Transverse colon (tissue), 4 donors: Measurements from ENCODE around the gene MCF2L2. TPM values are rescaled to one million over a fixed set of nuclear protein-coding genes. Genes with fewer than 3 reads are reported as not detected.

Source experiments
- DNase-seq: peaks from one replicate; pipeline ENCODE4 v3.0.0-alpha.2; 2019
- H3K27ac ChIP-seq, 4 donors: fragments of 200-600 bp; sonication (generic); 2 replicates each; pipeline ENCODE4 v1.5.1; 2016 to 2018; ENCODE audit warnings: inconsistent platforms in 4 of 4
- H3K27me3 ChIP-seq: fragments of 200-600 bp; sonication (generic); 2 replicates; pipeline ENCODE4 v1.5.1; 2017; ENCODE audit warnings: inconsistent platforms
- H3K36me3 ChIP-seq, 4 donors: fragments of 200-600 bp; sonication (generic); 2 replicates each; pipeline ENCODE4 v1.5.1; 2017 to 2019; ENCODE audit warnings: inconsistent platforms in 4 of 4
- H3K4me1 ChIP-seq, 4 donors: fragments of 200-600 bp; sonication (generic); 2 replicates each; pipeline ENCODE4 v1.5.1; 2017 to 2020; ENCODE audit warnings: inconsistent platforms in 4 of 4
- H3K4me3 ChIP-seq, 4 donors: fragments of 200-600 bp; sonication (generic); 1 replicate in 1 of 4; 2 replicates in 3 of 4; pipeline versions ENCODE4 v1.5.1 to v1.6.1; 2017 to 2019; ENCODE audit warnings: inconsistent platforms in 4 of 4
- H3K9me3 ChIP-seq, 2 donors: fragments of 200-600 bp; sonication (generic); 2 replicates each; pipeline ENCODE4 v1.5.1; 2017 to 2019; ENCODE audit warnings: inconsistent platforms in 2 of 2
- EP300 ChIP-seq: sonication (generic); formaldehyde crosslinking; IDR thresholded peaks from one replicate; pipeline ENCODE4 v1.6.1; 2017; ENCODE audit warnings: antibody characterized with exemption, low read depth
- POLR2A ChIP-seq: fragments of 450-650 bp; IDR thresholded peaks from one replicate; pipeline ENCODE4 v1.6.1; 2016; ENCODE audit warnings: antibody characterized with exemption, mild to moderate bottlenecking, moderate library complexity
- POLR2AphosphoS5 ChIP-seq, 3 donors: sonication (generic); formaldehyde crosslinking; IDR thresholded peaks; one replicate each; pipeline ENCODE4 v1.6.1; 2016; ENCODE audit warnings: antibody characterized with exemption in 3 of 3
- WGBS, 2 donors: methylation state at CpG; one replicate each; pipeline ENCODE4 v1.1.5; 2018; ENCODE audit warnings: low coverage in 1 of 2; 5-methylcytosine and 5-hydroxymethylcytosine counted together
- in situ Hi-C, 4 donors: fragments of 200-750 bp; cut with MboI; loops; one replicate each; pipeline versions ENCODE4 v1.15.0 to v1.15.1; 2017; ENCODE audit warnings: low sequenced_read_pairs in 3 of 4, low pct_ligation_motif_present in 1 of 4, low pct_unique_long_range_greater_than_20kb in 1 of 4
- intact Hi-C: fragments of 100-400 bp; cut with DNase I; formaldehyde crosslinking; loops from one replicate; pipeline ENCODE4 v1.15.1; 2023; ENCODE audit warnings: low total_unique reads
- total RNA-seq, 4 donors: library from RNA; depleted of rRNA; stranded (reverse); fragments of >200 nt; gene quantifications; one replicate each; pipeline ENCODE4 v1.1.0, GENCODE V29; 2016
- TF ChIP-seq, protein P1 (sequence below), 5 experiments: fragments of 200-600 bp in 3 of 5; fragments of 450-650 bp in 2 of 5; sonication (generic) in 3 of 5; IDR thresholded peaks; 1 replicate in 2 of 5; 2 replicates in 3 of 5; pipeline ENCODE4 v1.5.1; 2016 to 2017; ENCODE audit warnings: antibody characterized with exemption in 5 of 5, inconsistent platforms in 3 of 5, mild to moderate bottlenecking in 2 of 5, moderate library complexity in 1 of 5

The MCF2L2 gene
- total RNA-seq, 4 donors from 2014 or later = 0.20 to 3.7 (median 2.0) TPM

DNA sequence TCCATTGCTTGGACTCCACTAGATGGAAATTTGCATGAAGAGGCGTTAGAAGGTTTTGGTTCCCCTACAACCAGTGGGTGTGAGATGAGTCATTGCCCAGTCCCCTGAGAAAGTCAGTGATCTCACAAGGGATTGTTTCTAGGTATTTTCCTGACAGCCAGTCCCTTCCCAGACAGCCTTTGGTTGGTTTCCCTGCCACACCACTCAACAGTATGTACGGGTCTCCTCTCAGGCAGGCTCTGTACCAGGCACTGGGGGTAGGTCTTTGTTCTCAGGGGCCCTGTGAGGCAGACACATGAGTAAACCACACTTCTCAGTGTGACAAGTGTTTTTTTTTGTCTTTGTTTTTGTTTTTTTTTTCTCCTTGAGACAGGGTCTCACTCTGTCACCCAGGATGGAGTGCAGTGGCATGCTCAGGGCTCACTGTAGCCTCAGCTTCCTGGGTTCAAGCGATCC is 269.8 kb downstream of the MCF2L2 start:
- intact Hi-C loops (no loop called here), in situ Hi-C loops (no loop called here)
- TF ChIP-seq EP300 (no peak), POLR2A (no peak), POLR2AphosphoS5 (IDR thresholded peaks at IDR 0.05) (no peak)
- TF ChIP-seq, protein P1, sequence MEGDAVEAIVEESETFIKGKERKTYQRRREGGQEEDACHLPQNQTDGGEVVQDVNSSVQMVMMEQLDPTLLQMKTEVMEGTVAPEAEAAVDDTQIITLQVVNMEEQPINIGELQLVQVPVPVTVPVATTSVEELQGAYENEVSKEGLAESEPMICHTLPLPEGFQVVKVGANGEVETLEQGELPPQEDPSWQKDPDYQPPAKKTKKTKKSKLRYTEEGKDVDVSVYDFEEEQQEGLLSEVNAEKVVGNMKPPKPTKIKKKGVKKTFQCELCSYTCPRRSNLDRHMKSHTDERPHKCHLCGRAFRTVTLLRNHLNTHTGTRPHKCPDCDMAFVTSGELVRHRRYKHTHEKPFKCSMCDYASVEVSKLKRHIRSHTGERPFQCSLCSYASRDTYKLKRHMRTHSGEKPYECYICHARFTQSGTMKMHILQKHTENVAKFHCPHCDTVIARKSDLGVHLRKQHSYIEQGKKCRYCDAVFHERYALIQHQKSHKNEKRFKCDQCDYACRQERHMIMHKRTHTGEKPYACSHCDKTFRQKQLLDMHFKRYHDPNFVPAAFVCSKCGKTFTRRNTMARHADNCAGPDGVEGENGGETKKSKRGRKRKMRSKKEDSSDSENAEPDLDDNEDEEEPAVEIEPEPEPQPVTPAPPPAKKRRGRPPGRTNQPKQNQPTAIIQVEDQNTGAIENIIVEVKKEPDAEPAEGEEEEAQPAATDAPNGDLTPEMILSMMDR (IDR thresholded peaks at IDR 0.05) = no peak
- Histone ChIP-seq H3K27me3 (peaks cover 24% of the 10 kb centered on the region), H3K4me3 (no peak overlapping the region), H3K9me3 (no peaks in the 10 kb centered on the region), H3K4me1 (peaks cover 0 to 14% (median 12%) of the 10 kb centered on the region in 4 donors), H3K27ac (no peak overlapping the region), H3K36me3 (no peaks in the 10 kb centered on the region)
- no peak for DNase-seq
- 78% methylated on average over 3 of the region's 3 CpGs; no CpG with 5 or more reads in 1 of the 2 donors for WGBS, 2 donors

DNA sequence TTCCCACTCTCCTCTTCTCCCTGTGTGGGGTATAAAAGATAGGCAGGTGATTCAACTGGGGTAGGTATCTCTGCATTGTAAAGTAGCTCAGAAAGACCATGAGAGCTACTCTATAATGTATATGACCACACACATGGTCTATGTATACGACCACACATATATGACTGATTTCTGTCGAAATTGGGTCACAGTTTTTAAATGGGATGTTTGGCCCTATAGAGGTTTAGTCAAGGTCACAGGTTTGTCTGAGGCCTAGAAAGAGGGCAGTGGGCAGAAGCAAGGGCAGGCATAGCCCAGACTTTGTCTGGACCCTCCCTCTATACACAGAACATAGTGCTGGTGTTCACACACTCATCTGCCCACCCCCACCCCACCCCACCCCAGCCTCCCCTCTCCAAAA is 270.3 kb downstream of the MCF2L2 start:
- WGBS, 2 donors = 76 to 100% methylated on average over 2 of the region's 2 CpGs
- in situ Hi-C loops (no loop called here), intact Hi-C loops (no loop called here)
- TF ChIP-seq POLR2A = no peak
- Histone ChIP-seq H3K9me3 (no peaks in the 10 kb centered on the region), H3K27ac (no peak overlapping the region), H3K27me3 (peaks cover 20% of the 10 kb centered on the region), H3K4me3 (no peak overlapping the region), H3K36me3 (no peaks in the 10 kb centered on the region), H3K4me1 (peaks cover 0 to 13% (median 12%) of the 10 kb centered on the region in 4 donors)
- DNase-seq = no peak

DNA sequence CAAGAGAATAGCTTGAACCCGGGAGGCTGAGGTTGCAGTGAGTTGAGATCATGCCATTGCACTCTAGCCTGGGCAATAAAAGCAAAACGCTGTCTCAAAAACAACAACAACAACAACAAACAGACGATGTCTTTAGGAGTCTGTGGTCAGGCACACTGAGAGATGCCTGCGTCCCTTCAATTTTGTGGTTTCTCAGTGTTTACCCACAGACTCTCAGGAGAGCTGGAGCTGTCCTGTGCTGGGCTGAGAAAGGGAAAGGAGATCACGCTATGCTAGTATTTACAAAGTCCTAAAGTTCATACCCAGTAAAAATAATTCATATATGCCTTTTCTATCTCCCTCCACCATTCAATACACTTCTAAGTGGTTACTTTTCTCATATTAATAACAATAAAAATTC is 272.2 kb downstream of the MCF2L2 start:
- H3K9me3 ChIP-seq = no peaks in the 10 kb centered on the region
- intact Hi-C loops (no loop called here), in situ Hi-C loops (no loop called here)
- no peaks in the 10 kb centered on the region for H3K36me3 ChIP-seq
- H3K4me3 ChIP-seq = no peak overlapping the region
- H3K27me3 ChIP-seq = peaks cover 1% of the 10 kb centered on the region
- no peaks in the 10 kb centered on the region for H3K4me1 ChIP-seq
- no peak overlapping the region for H3K27ac ChIP-seq
- WGBS, 2 donors = 80% methylated on average over 5 of the region's 5 CpGs; no CpG with 5 or more reads in 1 of the 2 donors
- no peak for TF ChIP-seq EP300
- no peak for TF ChIP-seq POLR2AphosphoS5 (IDR thresholded peaks at IDR 0.05)
- no peak for TF ChIP-seq POLR2A
- DNase-seq = no peak

DNA sequence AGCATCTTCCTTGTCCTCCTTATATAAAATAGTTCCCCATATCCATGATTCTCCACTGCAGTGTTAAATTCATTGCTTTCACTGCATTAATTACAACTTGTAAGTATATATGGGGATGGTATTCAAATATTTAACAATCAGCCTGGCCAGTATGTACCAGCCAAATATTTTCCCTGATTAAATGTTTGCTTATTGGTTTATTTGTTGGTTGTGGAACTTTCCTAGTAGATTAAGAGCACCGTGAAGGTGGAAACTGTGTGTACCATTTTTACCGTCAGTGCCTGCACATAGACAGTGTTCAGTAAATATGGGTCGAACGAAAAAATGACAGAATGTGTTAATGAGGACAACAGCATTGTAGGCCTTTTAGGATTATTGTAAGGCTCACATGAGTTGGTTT is 272.9 kb downstream of the MCF2L2 start:
- Histone ChIP-seq H3K36me3 (no peaks in the 10 kb centered on the region), H3K9me3 (no peaks in the 10 kb centered on the region), H3K4me1 (no peaks in the 10 kb centered on the region), H3K4me3 (no peak overlapping the region), H3K27ac (no peak overlapping the region), H3K27me3 (no peaks in the 10 kb centered on the region)
- TF ChIP-seq POLR2A = no peak
- TF ChIP-seq, protein P1 (IDR thresholded peaks at IDR 0.05) = no peak
- no peak for TF ChIP-seq EP300
- no peak for TF ChIP-seq POLR2AphosphoS5 (IDR thresholded peaks at IDR 0.05)
- 92 to 98% methylated on average over 4 of the region's 4 CpGs for WGBS, 2 donors
- in situ Hi-C loops = no loop called here
- DNase-seq = no peak
- intact Hi-C loops = no loop called here

DNA sequence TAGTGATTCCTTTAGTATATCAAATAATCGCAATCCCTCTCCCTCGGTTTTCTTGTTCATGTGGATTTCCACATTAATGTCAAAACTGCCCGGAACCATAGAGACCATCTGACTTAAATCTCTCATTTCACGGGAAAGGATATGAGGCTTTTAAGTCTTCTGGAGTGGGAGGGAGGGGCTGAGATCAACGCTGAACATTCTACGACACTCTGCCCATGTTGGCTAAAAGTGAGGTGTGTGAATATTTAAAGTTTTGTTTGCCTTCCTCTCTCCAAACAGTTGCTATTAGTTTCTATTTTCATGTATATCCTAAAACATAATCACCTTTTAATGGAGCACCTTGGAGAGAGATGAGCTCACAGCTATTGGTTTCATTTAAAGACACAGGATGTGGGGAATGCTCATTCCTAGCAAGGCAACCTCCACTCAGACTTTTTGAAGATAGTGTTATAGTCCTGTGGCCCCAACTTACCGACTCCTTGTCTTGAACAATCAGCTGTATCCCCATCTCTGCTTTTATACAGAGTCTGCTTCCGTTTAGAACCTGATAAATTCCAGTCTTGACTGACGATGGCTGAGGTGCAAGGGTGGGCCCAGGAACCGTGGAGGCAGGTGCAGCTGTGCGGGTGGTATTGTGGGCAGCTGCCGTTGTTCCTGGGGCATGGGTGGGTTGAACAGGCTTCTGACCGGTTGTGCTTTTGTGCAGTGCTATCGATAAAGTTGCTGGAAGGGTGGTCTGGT is 275.0 kb downstream of the MCF2L2 start:
- no peaks in the 10 kb centered on the region for H3K36me3 ChIP-seq
- WGBS, 2 donors = 81 to 91% methylated on average over 8 to 14 of the region's 14 CpGs
- DNase-seq = no peak
- no peaks in the 10 kb centered on the region for H3K9me3 ChIP-seq
- in situ Hi-C loops (no loop called here), intact Hi-C loops (no loop called here)
- H3K4me3 ChIP-seq = no peak overlapping the region
- TF ChIP-seq POLR2A = no peak
- no peak for TF ChIP-seq POLR2AphosphoS5 (IDR thresholded peaks at IDR 0.05)
- no peak for TF ChIP-seq EP300
- TF ChIP-seq, protein P1 (IDR thresholded peaks at IDR 0.05) = no peak
- H3K4me1 ChIP-seq = no peaks in the 10 kb centered on the region
- H3K27ac ChIP-seq = no peak overlapping the region
- H3K27me3 ChIP-seq = no peaks in the 10 kb centered on the region
